PFSK-1 (cell line): ENCODE measurements around the gene SART3.

Experiments used
- FOXP2 ChIP-seq: optimal IDR thresholded peaks from 2 replicates; pipeline ENCODE3; 2011; ENCODE audit warnings: borderline replicate concordance, control low read depth, inconsistent platforms; ENCODE audit not compliant: insufficient read depth; ENCODE audit errors: extremely low read length, extremely low read depth
- POLR2AphosphoS5 ChIP-seq: IDR thresholded peaks from 2 replicates; pipeline ENCODE4 v1.6.1; 2012; ENCODE audit warnings: low read depth, mild to moderate bottlenecking, control low read depth, low read length, moderate library complexity
- SIN3A ChIP-seq: IDR thresholded peaks from 2 replicates; pipeline ENCODE4 v1.6.1; 2012; ENCODE audit warnings: mild to moderate bottlenecking, low read length, moderate library complexity, borderline replicate concordance; ENCODE audit not compliant: insufficient read depth
- TAF1 ChIP-seq: IDR thresholded peaks from 2 replicates; pipeline ENCODE4 v1.6.1; 2012; ENCODE audit warnings: low read length, control low read depth, borderline replicate concordance; ENCODE audit not compliant: insufficient read depth
- TF ChIP-seq, protein P1 (sequence below), 2 experiments: IDR thresholded peaks; 2 replicates each; pipeline versions ENCODE4 v1.6.1 to v1.8.0; 2011 to 2012; ENCODE audit warnings: low read depth in 2 of 2, low read length in 2 of 2, control low read depth in 1 of 2, inconsistent platforms in 1 of 2, mild to moderate bottlenecking in 1 of 2, moderate library complexity in 1 of 2; ENCODE audit not compliant: insufficient read depth in 1 of 2

SART3 gene

DNA sequence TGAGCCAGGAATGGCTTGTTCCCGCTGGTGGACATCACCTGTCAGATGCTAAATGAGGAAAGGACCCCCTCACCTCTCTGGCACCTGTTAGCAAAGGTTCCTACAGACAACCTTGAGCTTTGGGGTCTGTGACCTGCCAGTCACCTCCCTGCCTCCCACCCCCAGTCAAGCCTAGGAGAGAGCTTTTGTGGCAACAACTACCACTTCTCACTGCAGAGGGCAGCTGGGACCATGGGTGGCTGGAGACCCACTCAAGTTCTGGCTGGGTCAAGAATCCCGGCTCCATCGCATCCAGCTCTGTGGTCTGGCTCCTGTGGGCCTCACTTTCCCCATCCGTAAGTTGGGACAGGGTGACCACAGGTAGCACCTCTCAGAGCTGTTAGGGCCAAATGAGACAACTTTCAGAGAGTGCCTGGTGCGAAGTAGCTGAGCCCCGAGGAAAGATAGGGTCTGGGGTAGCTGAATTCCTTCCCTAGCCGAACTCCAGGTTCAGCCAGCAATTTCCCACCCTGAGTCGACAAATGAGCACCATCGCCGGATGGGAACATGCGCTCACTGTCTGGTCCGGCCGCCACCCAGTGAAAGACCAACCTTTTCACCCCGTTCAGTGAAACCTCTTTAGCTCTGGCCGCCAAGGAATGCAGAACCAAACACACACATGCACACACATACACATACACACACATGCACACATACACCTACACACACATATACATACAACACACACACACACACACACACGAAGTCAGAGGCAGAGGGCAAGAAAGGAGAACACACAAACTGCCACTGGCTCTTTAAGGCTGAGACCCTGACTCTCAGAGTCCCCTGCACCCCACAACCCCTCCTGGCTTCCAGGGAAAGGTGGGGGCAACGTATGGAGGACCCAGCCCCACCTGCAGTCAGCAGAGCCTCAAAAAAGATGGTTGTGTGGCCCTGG, 35.0 kb upstream of the SART3 start:
- TF ChIP-seq TAF1 (no peak), SIN3A (no peak), POLR2AphosphoS5 (no peak), FOXP2 (no peak)
- TF ChIP-seq, protein P1, sequence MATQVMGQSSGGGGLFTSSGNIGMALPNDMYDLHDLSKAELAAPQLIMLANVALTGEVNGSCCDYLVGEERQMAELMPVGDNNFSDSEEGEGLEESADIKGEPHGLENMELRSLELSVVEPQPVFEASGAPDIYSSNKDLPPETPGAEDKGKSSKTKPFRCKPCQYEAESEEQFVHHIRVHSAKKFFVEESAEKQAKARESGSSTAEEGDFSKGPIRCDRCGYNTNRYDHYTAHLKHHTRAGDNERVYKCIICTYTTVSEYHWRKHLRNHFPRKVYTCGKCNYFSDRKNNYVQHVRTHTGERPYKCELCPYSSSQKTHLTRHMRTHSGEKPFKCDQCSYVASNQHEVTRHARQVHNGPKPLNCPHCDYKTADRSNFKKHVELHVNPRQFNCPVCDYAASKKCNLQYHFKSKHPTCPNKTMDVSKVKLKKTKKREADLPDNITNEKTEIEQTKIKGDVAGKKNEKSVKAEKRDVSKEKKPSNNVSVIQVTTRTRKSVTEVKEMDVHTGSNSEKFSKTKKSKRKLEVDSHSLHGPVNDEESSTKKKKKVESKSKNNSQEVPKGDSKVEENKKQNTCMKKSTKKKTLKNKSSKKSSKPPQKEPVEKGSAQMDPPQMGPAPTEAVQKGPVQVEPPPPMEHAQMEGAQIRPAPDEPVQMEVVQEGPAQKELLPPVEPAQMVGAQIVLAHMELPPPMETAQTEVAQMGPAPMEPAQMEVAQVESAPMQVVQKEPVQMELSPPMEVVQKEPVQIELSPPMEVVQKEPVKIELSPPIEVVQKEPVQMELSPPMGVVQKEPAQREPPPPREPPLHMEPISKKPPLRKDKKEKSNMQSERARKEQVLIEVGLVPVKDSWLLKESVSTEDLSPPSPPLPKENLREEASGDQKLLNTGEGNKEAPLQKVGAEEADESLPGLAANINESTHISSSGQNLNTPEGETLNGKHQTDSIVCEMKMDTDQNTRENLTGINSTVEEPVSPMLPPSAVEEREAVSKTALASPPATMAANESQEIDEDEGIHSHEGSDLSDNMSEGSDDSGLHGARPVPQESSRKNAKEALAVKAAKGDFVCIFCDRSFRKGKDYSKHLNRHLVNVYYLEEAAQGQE (IDR thresholded peaks at IDR 0.05; ENCODE audit: insufficient read depth in 1 of 2, low read depth in 2 of 2, low read length in 2 of 2): no peak

DNA sequence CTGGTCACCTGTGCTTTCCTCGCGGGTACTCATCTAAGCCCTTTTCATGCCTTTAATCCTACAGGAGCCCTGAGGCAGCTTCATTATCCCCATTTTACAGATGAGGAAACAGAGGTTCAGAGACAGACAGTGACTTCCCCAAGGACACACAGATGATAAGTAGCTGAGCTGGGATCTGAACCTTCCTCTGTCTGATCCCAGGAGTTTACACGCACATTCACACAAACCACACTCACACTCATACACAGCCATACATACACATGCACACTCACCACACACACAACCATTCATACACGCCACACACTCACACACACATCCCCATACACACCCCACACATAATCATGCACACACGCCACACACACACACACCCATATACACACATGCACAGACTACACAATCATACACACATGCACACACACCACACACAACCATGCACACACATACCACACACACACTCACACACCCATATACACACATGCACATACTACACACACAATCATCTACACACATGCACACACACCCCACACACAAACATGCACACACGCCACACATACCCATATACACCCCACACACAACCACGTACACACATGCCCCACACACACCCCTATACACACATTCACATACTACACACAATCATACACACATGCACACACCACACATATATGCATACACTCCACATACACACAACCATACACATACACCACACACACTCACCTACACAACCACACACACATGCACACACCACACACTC, 34.2 kb upstream of the SART3 start:
- no peak for TF ChIP-seq TAF1
- no peak for TF ChIP-seq FOXP2
- no peak for TF ChIP-seq POLR2AphosphoS5
- TF ChIP-seq, protein P1 (IDR thresholded peaks at IDR 0.05; ENCODE audit: insufficient read depth in 1 of 2, low read depth in 2 of 2, low read length in 2 of 2): no peak
- TF ChIP-seq SIN3A: no peak

DNA sequence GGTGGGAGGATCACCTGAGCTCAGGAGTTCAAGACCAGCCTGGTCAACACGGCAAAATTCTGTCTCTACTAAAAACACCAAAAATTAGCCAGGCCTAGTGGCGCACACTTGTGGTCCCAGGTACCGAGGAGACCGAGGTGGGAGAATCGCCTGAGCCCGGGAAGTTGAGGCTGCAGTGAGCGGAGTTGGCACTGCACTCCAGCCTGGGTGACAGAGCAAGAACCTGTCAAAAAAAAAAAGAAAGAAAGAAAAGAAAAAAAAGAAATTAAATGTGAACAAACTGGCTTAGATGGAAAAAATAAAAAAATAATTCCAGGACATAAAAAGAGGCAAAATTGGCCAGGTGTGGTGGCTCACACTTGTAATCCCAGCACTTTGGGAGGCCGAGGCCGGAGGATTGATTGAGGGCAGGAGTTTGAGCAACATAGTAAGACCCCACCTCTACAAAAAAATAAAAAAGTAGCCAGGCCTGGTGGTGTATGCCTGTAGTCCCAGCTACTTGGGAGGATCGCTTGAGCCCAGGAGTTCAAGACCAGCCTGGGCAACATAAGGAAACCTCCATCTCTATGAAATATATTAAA, 33.4 kb upstream of the SART3 start:
- TF ChIP-seq TAF1: no peak
- TF ChIP-seq, protein P1 (IDR thresholded peaks at IDR 0.05; ENCODE audit: insufficient read depth in 1 of 2, low read depth in 2 of 2, low read length in 2 of 2): no peak
- TF ChIP-seq SIN3A: no peak
- TF ChIP-seq POLR2AphosphoS5: no peak
- TF ChIP-seq FOXP2: no peak

DNA sequence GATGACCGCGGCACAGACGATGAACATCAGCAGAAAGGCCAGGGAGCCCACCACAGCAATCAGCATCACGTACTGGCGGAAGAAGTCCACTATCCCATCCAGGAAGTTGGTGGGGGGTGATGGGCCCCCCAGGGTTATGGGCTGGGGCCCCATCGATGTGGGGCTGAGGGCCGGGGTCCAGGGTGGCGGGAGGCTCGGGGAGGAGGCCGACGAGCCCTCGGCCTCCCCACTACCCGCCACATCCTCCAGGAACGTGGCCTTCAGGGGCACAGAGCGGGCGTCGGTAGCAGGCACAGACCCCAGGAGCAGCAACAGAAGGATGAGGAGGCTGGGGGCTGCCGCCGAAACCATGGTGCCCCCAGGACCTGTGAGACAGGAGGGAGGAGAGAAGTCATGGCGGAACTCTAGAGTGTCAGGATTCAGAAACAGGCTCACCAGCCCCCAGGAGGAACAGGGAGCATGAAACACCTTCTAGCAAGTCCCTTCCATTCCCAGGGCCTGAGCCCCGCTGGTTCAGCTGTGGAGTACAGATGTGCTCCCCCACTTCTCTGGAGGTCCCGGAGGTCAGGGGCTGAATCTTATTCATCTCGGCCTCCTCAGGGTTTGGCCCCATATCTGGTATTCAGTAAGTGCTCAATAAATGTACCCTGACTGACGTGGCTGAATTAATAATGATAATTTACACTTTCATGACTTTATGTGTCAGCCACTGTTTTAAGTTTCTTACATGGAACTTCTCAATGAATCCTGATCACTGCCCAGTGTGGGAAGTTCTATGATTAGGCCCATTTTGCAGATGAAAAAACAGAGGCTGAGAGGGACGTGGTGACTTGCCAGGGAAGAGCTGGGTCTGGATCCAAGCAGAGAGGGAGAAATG, 31.3 kb upstream of the SART3 start:
- no peak for TF ChIP-seq SIN3A
- no peak for TF ChIP-seq TAF1
- no peak for TF ChIP-seq FOXP2
- TF ChIP-seq, protein P1 (IDR thresholded peaks at IDR 0.05; ENCODE audit: insufficient read depth in 1 of 2, low read depth in 2 of 2, low read length in 2 of 2): no peak
- no peak for TF ChIP-seq POLR2AphosphoS5
